ENCODE measurements around the gene TEX261.

The TEX261 gene

GRCh38 chr2:70985283-70985688 is 9.4 kb downstream of the TEX261 start:
- Histone ChIP-seq H3K4me3 (ENCODE audit: low read depth, low read length) (no peak overlapping the region), H3K36me3 (ENCODE audit: control insufficient read depth, insufficient read depth, low read length) (peaks cover 10% of the 10 kb centered on the region), H3K9ac (ENCODE audit: low read depth, low read length) (no peak overlapping the region), H3K4me1 (ENCODE audit: control insufficient read depth, insufficient read depth, low read length) (peaks cover 3% of the 10 kb centered on the region), H3K27me3 (ENCODE audit: control insufficient read depth, insufficient read depth, low read length) (peaks cover 18% of the 10 kb centered on the region), H3K9me3 (ENCODE audit: control insufficient read depth, insufficient read depth, low read length) (no peaks in the 10 kb centered on the region)

- Histone ChIP-seq H3K27me3 (ENCODE audit: control insufficient read depth, insufficient read depth, low read length) (peaks cover 19% of the 10 kb centered on the region), H3K4me3 (ENCODE audit: low read depth, low read length) (peak overlapping the region; percentile 31), H3K4me1 (ENCODE audit: control insufficient read depth, insufficient read depth, low read length) (peaks cover 3% of the 10 kb centered on the region), H3K9me3 (ENCODE audit: control insufficient read depth, insufficient read depth, low read length) (no peaks in the 10 kb centered on the region), H3K9ac (ENCODE audit: low read depth, low read length) (no peak overlapping the region), H3K36me3 (ENCODE audit: control insufficient read depth, insufficient read depth, low read length) (peaks cover 10% of the 10 kb centered on the region)
These were observed 9.9 kb downstream of the TEX261 start for GRCh38 chr2:70984576-70985282.

- Histone ChIP-seq H3K4me3 (ENCODE audit: low read depth, low read length) (peak overlapping the region; percentile 31), H3K4me1 (ENCODE audit: control insufficient read depth, insufficient read depth, low read length) (peaks cover 3% of the 10 kb centered on the region), H3K36me3 (ENCODE audit: control insufficient read depth, insufficient read depth, low read length) (peaks cover 10% of the 10 kb centered on the region), H3K9me3 (ENCODE audit: control insufficient read depth, insufficient read depth, low read length) (no peaks in the 10 kb centered on the region), H3K9ac (ENCODE audit: low read depth, low read length) (no peak overlapping the region), H3K27me3 (ENCODE audit: control insufficient read depth, insufficient read depth, low read length) (peaks cover 25% of the 10 kb centered on the region)
These were observed 10.5 kb downstream of the TEX261 start for GRCh38 chr2:70984228-70984575.

GRCh38 chr2:70983506-70984227 is 11.0 kb downstream of the TEX261 start:
- peaks cover 7% of the 10 kb centered on the region for H3K36me3 ChIP-seq (ENCODE audit: control insufficient read depth, insufficient read depth, low read length)
- no peak overlapping the region for H3K4me3 ChIP-seq (ENCODE audit: low read depth, low read length)
- H3K9me3 ChIP-seq (ENCODE audit: control insufficient read depth, insufficient read depth, low read length) = no peaks in the 10 kb centered on the region
- peaks cover 27% of the 10 kb centered on the region for H3K27me3 ChIP-seq (ENCODE audit: control insufficient read depth, insufficient read depth, low read length)
- H3K4me1 ChIP-seq (ENCODE audit: control insufficient read depth, insufficient read depth, low read length) = peaks cover 3% of the 10 kb centered on the region
- H3K9ac ChIP-seq (ENCODE audit: low read depth, low read length) = no peak overlapping the region

- H3K4me1 ChIP-seq (ENCODE audit: control insufficient read depth, insufficient read depth, low read length) = peaks cover 3% of the 10 kb centered on the region
- H3K9ac ChIP-seq (ENCODE audit: low read depth, low read length) = no peak overlapping the region
- H3K36me3 ChIP-seq (ENCODE audit: control insufficient read depth, insufficient read depth, low read length) = peaks cover under 1% of the 10 kb centered on the region
- no peaks in the 10 kb centered on the region for H3K9me3 ChIP-seq (ENCODE audit: control insufficient read depth, insufficient read depth, low read length)
- peaks cover 30% of the 10 kb centered on the region for H3K27me3 ChIP-seq (ENCODE audit: control insufficient read depth, insufficient read depth, low read length)
- no peak overlapping the region for H3K4me3 ChIP-seq (ENCODE audit: low read depth, low read length)
These were observed 11.7 kb downstream of the TEX261 start for GRCh38 chr2:70982971-70983370.

GRCh38 chr2:70981866-70982810 is 12.5 kb downstream of the TEX261 start:
- no peak overlapping the region for H3K4me3 ChIP-seq (ENCODE audit: low read depth, low read length)
- no peak overlapping the region for H3K9ac ChIP-seq (ENCODE audit: low read depth, low read length)
- no peaks in the 10 kb centered on the region for H3K36me3 ChIP-seq (ENCODE audit: control insufficient read depth, insufficient read depth, low read length)
- no peaks in the 10 kb centered on the region for H3K9me3 ChIP-seq (ENCODE audit: control insufficient read depth, insufficient read depth, low read length)
- H3K4me1 ChIP-seq (ENCODE audit: control insufficient read depth, insufficient read depth, low read length) = peaks cover 3% of the 10 kb centered on the region
- H3K27me3 ChIP-seq (ENCODE audit: control insufficient read depth, insufficient read depth, low read length) = peaks cover 34% of the 10 kb centered on the region

GRCh38 chr2:70981421-70981820 is 13.3 kb downstream of the TEX261 start:
- Histone ChIP-seq H3K4me1 (ENCODE audit: control insufficient read depth, insufficient read depth, low read length) (peaks cover 5% of the 10 kb centered on the region), H3K9ac (ENCODE audit: low read depth, low read length) (no peak overlapping the region), H3K36me3 (ENCODE audit: control insufficient read depth, insufficient read depth, low read length) (no peaks in the 10 kb centered on the region), H3K9me3 (ENCODE audit: control insufficient read depth, insufficient read depth, low read length) (no peaks in the 10 kb centered on the region), H3K27me3 (ENCODE audit: control insufficient read depth, insufficient read depth, low read length) (peaks cover 34% of the 10 kb centered on the region), H3K4me3 (ENCODE audit: low read depth, low read length) (no peak overlapping the region)

GRCh38 chr2:70979626-70980025 is 15.0 kb downstream of the TEX261 start:
- Histone ChIP-seq H3K27me3 (ENCODE audit: control insufficient read depth, insufficient read depth, low read length) (peaks cover 45% of the 10 kb centered on the region), H3K4me1 (ENCODE audit: control insufficient read depth, insufficient read depth, low read length) (peaks cover 6% of the 10 kb centered on the region), H3K9ac (ENCODE audit: low read depth, low read length) (no peak overlapping the region), H3K9me3 (ENCODE audit: control insufficient read depth, insufficient read depth, low read length) (no peaks in the 10 kb centered on the region), H3K36me3 (ENCODE audit: control insufficient read depth, insufficient read depth, low read length) (no peaks in the 10 kb centered on the region), H3K4me3 (ENCODE audit: low read depth, low read length) (no peak overlapping the region)

- Histone ChIP-seq H3K36me3 (ENCODE audit: control insufficient read depth, insufficient read depth, low read length) (no peaks in the 10 kb centered on the region), H3K4me3 (ENCODE audit: low read depth, low read length) (peak overlapping the region; percentile 56), H3K27me3 (ENCODE audit: control insufficient read depth, insufficient read depth, low read length) (peaks cover 44% of the 10 kb centered on the region), H3K9ac (ENCODE audit: low read depth, low read length) (no peak overlapping the region), H3K9me3 (ENCODE audit: control insufficient read depth, insufficient read depth, low read length) (no peaks in the 10 kb centered on the region), H3K4me1 (ENCODE audit: control insufficient read depth, insufficient read depth, low read length) (peaks cover 3% of the 10 kb centered on the region)
These were observed 15.5 kb downstream of the TEX261 start for GRCh38 chr2:70979180-70979488.

- H3K36me3 ChIP-seq (ENCODE audit: control insufficient read depth, insufficient read depth, low read length) = no peaks in the 10 kb centered on the region
- no peak within 1 kb of the TSS for H3K9ac ChIP-seq (ENCODE audit: low read depth, low read length)
- H3K4me1 ChIP-seq (ENCODE audit: control insufficient read depth, insufficient read depth, low read length) = peaks cover 3% of the 10 kb centered on the region
- peaks cover 38% of the 10 kb centered on the region for H3K27me3 ChIP-seq (ENCODE audit: control insufficient read depth, insufficient read depth, low read length)
- H3K4me3 ChIP-seq (ENCODE audit: low read depth, low read length) = peak within 1 kb of the TSS; percentile 83
- no peaks in the 10 kb centered on the region for H3K9me3 ChIP-seq (ENCODE audit: control insufficient read depth, insufficient read depth, low read length)
These were observed 16.1 kb downstream of the TEX261 start, which contains the start of gene ANKRD53 for GRCh38 chr2:70978341-70979179. TSS of gene ANKRD53 (plus strand) at chr2:70978630. CDS start at chr2:70978646, 16 bp downstream.
